Measurements from ENCODE around the gene SMIM14.

Gene SMIM14

DNA sequence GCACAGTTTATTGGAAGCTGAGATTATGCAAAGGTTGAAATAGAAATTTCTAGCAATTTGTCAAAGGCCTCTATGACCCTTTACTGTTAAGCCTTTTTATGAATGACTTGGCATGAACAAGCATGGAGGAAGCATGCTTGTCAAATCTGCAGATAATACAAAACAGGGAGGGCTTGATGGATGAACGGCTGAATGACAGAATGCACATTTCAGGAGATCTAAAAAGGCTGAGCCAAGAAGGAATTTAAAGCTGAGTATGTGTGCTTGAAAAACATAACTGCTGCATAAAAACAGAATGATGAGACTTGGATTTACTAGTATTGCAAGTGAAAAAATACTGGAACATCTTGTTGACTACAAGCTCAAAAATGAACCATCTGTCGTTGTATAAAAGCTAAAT is 30.2 kb upstream of the SMIM14 start:
- no peaks in the 10 kb centered on the region for H3K9me3 ChIP-seq (ENCODE audit: control insufficient read depth, low read length)
- no peaks in the 10 kb centered on the region for H3K36me3 ChIP-seq (ENCODE audit: control insufficient read depth, insufficient read depth, low read length)
- no peaks in the 10 kb centered on the region for H3K4me1 ChIP-seq
- H3K27ac ChIP-seq: no peak overlapping the region
- TF ChIP-seq, protein P1, sequence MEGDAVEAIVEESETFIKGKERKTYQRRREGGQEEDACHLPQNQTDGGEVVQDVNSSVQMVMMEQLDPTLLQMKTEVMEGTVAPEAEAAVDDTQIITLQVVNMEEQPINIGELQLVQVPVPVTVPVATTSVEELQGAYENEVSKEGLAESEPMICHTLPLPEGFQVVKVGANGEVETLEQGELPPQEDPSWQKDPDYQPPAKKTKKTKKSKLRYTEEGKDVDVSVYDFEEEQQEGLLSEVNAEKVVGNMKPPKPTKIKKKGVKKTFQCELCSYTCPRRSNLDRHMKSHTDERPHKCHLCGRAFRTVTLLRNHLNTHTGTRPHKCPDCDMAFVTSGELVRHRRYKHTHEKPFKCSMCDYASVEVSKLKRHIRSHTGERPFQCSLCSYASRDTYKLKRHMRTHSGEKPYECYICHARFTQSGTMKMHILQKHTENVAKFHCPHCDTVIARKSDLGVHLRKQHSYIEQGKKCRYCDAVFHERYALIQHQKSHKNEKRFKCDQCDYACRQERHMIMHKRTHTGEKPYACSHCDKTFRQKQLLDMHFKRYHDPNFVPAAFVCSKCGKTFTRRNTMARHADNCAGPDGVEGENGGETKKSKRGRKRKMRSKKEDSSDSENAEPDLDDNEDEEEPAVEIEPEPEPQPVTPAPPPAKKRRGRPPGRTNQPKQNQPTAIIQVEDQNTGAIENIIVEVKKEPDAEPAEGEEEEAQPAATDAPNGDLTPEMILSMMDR (IDR thresholded peaks at IDR 0.05): no peak
- H3K4me3 ChIP-seq (ENCODE audit: low read depth, low read length): no peak overlapping the region
- no peak overlapping the region for H2AFZ ChIP-seq
- H3K9ac ChIP-seq: no peak overlapping the region
- H3K27me3 ChIP-seq (ENCODE audit: control insufficient read depth, insufficient read depth, low read length): no peaks in the 10 kb centered on the region
- H3K4me2 ChIP-seq (ENCODE audit: low read length): no peak overlapping the region
- H3K79me2 ChIP-seq: no peaks in the 10 kb centered on the region

GRCh38 chr4:39667706-39668105 is 29.0 kb upstream of the SMIM14 start:
- H3K27ac ChIP-seq: no peak overlapping the region
- H2AFZ ChIP-seq: no peak overlapping the region
- H3K4me1 ChIP-seq: no peaks in the 10 kb centered on the region
- H3K9ac ChIP-seq: no peak overlapping the region
- H3K4me2 ChIP-seq (ENCODE audit: low read length): no peak overlapping the region
- no peaks in the 10 kb centered on the region for H3K79me2 ChIP-seq
- TF ChIP-seq, protein P1 (IDR thresholded peaks at IDR 0.05): no peak
- H3K27me3 ChIP-seq (ENCODE audit: control insufficient read depth, insufficient read depth, low read length): no peaks in the 10 kb centered on the region
- H3K4me3 ChIP-seq (ENCODE audit: low read depth, low read length): no peak overlapping the region
- no peaks in the 10 kb centered on the region for H3K9me3 ChIP-seq (ENCODE audit: control insufficient read depth, low read length)
- H3K36me3 ChIP-seq (ENCODE audit: control insufficient read depth, insufficient read depth, low read length): no peaks in the 10 kb centered on the region

DNA sequence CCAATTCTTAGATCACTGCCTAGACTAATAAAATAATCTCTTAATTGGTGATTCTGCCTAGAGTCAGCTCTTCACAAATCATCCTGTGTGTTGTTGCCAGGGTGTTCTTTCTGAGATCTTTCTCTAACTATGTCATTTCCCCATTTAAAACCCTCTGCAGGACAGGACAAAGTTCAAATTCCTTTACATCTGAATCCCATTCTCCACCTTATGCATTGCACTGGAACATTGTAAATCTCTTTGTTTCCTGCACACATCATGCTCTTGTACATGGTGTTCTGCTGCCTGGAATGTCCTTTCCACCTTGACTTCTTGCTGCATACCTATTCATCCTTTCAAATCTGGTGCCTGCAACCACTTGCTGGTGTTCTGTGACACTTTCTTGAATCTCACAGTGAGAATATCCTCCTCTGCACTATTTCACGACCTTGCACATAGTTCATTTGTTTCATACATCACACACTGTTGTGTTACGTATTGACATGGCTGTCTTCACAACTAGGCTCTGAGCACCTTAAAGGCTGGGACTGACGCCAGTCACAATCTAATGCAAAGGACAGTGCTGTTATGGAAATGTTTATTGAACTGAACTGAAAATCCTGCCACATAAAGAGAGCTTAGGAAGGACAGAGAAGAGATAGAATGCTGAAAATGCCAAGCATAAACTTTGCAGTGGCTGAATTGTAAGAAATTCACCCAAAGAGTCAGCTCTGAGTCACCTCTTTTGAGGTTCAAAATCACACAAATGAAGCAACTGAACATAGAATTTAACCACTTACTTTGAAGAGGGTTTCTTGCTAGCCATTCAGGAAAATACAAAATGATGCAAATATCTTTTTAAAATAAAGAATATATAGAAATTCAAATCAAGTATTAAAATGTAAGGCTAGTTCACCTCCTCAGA is 26.4 kb upstream of the SMIM14 start:
- no peak overlapping the region for H3K4me3 ChIP-seq (ENCODE audit: low read depth, low read length)
- no peak overlapping the region for H3K4me2 ChIP-seq (ENCODE audit: low read length)
- H2AFZ ChIP-seq: no peak overlapping the region
- H3K27ac ChIP-seq: no peak overlapping the region
- H3K36me3 ChIP-seq (ENCODE audit: control insufficient read depth, insufficient read depth, low read length): no peaks in the 10 kb centered on the region
- H3K79me2 ChIP-seq: no peaks in the 10 kb centered on the region
- TF ChIP-seq, protein P1 (IDR thresholded peaks at IDR 0.05): no peak
- no peaks in the 10 kb centered on the region for H3K9me3 ChIP-seq (ENCODE audit: control insufficient read depth, low read length)
- no peak overlapping the region for H3K9ac ChIP-seq
- no peaks in the 10 kb centered on the region for H3K27me3 ChIP-seq (ENCODE audit: control insufficient read depth, insufficient read depth, low read length)
- no peaks in the 10 kb centered on the region for H3K4me1 ChIP-seq

DNA sequence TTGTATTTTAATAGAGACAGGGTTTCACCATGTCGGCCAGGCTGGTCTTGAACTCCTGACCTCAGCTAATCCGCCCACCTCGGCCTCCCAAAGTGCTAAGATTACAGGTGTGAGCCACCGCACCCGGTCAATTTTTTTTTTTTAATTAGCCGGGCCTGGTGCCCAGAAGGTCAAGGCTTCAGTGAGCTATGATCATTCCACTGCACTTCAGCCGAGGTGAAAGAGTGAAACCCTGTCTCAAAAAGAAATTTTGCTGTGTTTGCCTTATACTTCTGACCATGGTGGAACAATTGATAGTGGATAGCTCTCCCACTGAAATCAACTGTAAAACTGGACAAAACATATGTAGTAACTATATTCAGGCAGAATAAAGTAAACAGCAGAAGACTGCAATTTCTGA is 24.0 kb upstream of the SMIM14 start:
- TF ChIP-seq, protein P1 (IDR thresholded peaks at IDR 0.05): no peak
- H3K9me3 ChIP-seq (ENCODE audit: control insufficient read depth, low read length): no peaks in the 10 kb centered on the region

GRCh38 chr4:39660757-39661156 is 22.1 kb upstream of the SMIM14 start:
- H2AFZ ChIP-seq: no peak overlapping the region
- H3K27ac ChIP-seq: no peak overlapping the region
- TF ChIP-seq, protein P1 (IDR thresholded peaks at IDR 0.05): no peak
- no peaks in the 10 kb centered on the region for H3K79me2 ChIP-seq
- H3K27me3 ChIP-seq (ENCODE audit: control insufficient read depth, insufficient read depth, low read length): no peaks in the 10 kb centered on the region
- H3K9ac ChIP-seq: no peak overlapping the region
- no peak overlapping the region for H3K4me2 ChIP-seq (ENCODE audit: low read length)
- no peaks in the 10 kb centered on the region for H3K4me1 ChIP-seq
- no peaks in the 10 kb centered on the region for H3K9me3 ChIP-seq (ENCODE audit: control insufficient read depth, low read length)
- no peaks in the 10 kb centered on the region for H3K36me3 ChIP-seq (ENCODE audit: control insufficient read depth, insufficient read depth, low read length)
- no peak overlapping the region for H3K4me3 ChIP-seq (ENCODE audit: low read depth, low read length)

More for the DNA sequence above, 24.0 kb upstream of the SMIM14 start:
- Histone ChIP-seq H3K36me3 (ENCODE audit: control insufficient read depth, insufficient read depth, low read length) (no peaks in the 10 kb centered on the region), H2AFZ (no peak overlapping the region), H3K4me3 (ENCODE audit: low read depth, low read length) (no peak overlapping the region), H3K27ac (no peak overlapping the region), H3K4me1 (no peaks in the 10 kb centered on the region), H3K9ac (no peak overlapping the region), H3K79me2 (no peaks in the 10 kb centered on the region), H3K4me2 (ENCODE audit: low read length) (no peak overlapping the region), H3K27me3 (ENCODE audit: control insufficient read depth, insufficient read depth, low read length) (no peaks in the 10 kb centered on the region)
